HCT116 (cell line): Measurements from ENCODE around the gene CBX3. TPM values are rescaled to one million over a fixed set of nuclear protein-coding genes. Genes with fewer than 3 reads are reported as not detected.

Experiments
- ATAC-seq: fragments of 200-7000 bp; cut with Tn5 transposase; 2 replicates; pipeline ENCODE4 v1.9.1; 2020; ENCODE audit warnings: mild to moderate bottlenecking, moderate library complexity
- BruUV-seq: library from RNA; stranded (reverse); fragments of 400-500 nt; replicated peaks from 2 replicates; lab custom pipeline; 2021; lab: Mats Ljungman, UMichigan
- CTCF ChIA-PET: fragments of 300-600 bp; sonication (Branson Sonifier 250); formaldehyde crosslinking; loops from one replicate; lab custom pipeline; 2021; ENCODE audit warnings: antibody characterized with exemption; lab: Charles Lee
- POLR2A ChIA-PET: fragments of 300-600, 350-600 bp; sonication (Branson Sonifier 250); formaldehyde crosslinking; loops from one replicate; lab custom pipeline; 2021; ENCODE audit warnings: antibody characterized with exemption; lab: Charles Lee
- RAD21 ChIA-PET, 2 experiments: fragments of 300-600 bp; sonication (Branson Sonifier 250); formaldehyde crosslinking; loops; one replicate each; lab custom pipeline; 2023; ENCODE audit warnings: low total read pairs in 2 of 2; ENCODE audit not compliant: uncharacterized antibody in 2 of 2, unreplicated experiment in 2 of 2, low non-redundant PET in 1 of 2; lab: Charles Lee
- DNase-seq: peaks from one replicate; pipeline ENCODE4 v3.0.0-alpha.2; 2010; ENCODE audit warnings: low read depth, low spot score
- H2AFZ ChIP-seq: fragments of 200-600 bp; shearing (Covaris generic), sonication (generic); 2 replicates; pipeline ENCODE4 v1.6.1; 2017; ENCODE audit warnings: low read depth, mixed run types, mixed read lengths, antibody characterized with exemption, low read length; ENCODE audit not compliant: poor library complexity, severe bottlenecking
- H3K27ac ChIP-seq: 2 replicates; pipeline ENCODE4 v1.5.1; 2012; ENCODE audit warnings: low read depth, low read length
- H3K27me3 ChIP-seq: fragments of 200-600 bp; sonication (generic); 2 replicates; pipeline ENCODE4 v1.6.1; 2016; ENCODE audit warnings: mixed run types, low read length, mixed read lengths; ENCODE audit not compliant: insufficient read depth
- H3K36me3 ChIP-seq, 2 experiments: fragments of 200-500 bp in 1 of 2; fragments of 200-600 bp in 1 of 2; sonication (Bioruptor generic) in 1 of 2; sonication (generic) in 1 of 2; 2 replicates each; pipeline versions ENCODE4 v1.5.1 to v1.6.1; 2014 to 2016; ENCODE audit warnings: low read length in 2 of 2, inconsistent platforms in 1 of 2, mixed read lengths in 1 of 2, mixed run types in 1 of 2; ENCODE audit not compliant: insufficient read depth in 2 of 2, control insufficient read depth in 1 of 2
- H3K4me1 ChIP-seq, 2 experiments: fragments of 200-600 bp in 1 of 2; sonication (generic) in 1 of 2; 2 replicates each; pipeline versions ENCODE4 v1.5.1 to v1.6.1; 2012 to 2017; ENCODE audit warnings: low read length in 2 of 2, inconsistent platforms in 1 of 2, mild to moderate bottlenecking in 1 of 2, mixed read lengths in 1 of 2, mixed run types in 1 of 2, moderate library complexity in 1 of 2; ENCODE audit not compliant: insufficient read depth in 2 of 2, control insufficient read depth in 1 of 2
- H3K4me2 ChIP-seq: fragments of 200-600 bp; sonication (generic); 2 replicates; pipeline ENCODE4 v1.6.1; 2017; ENCODE audit warnings: mixed run types, low read length, mixed read lengths
- H3K4me3 ChIP-seq, 2 experiments: fragments of 200-600 bp in 1 of 2; sonication (generic) in 1 of 2; replicated peaks in 1 of 2; 2 replicates each; pipeline ENCODE4 v1.5.1; 2011 to 2016; ENCODE audit warnings: low read length in 2 of 2, control low read depth in 1 of 2, low read depth in 1 of 2, mild to moderate bottlenecking in 1 of 2, mixed read lengths in 1 of 2, mixed run types in 1 of 2
- H3K79me2 ChIP-seq: fragments of 200-600 bp; sonication (generic); 2 replicates; pipeline ENCODE4 v1.6.1; 2017; ENCODE audit warnings: mild to moderate bottlenecking, mixed run types, low read length, moderate library complexity, mixed read lengths; ENCODE audit not compliant: insufficient read depth
- H3K9ac ChIP-seq: fragments of 200-600 bp; sonication (generic); 2 replicates; pipeline ENCODE4 v1.6.1; 2016; ENCODE audit warnings: low read length, mixed read lengths
- H3K9me2 ChIP-seq: fragments of 200-600 bp; sonication (generic), shearing (Covaris generic); 2 replicates; pipeline ENCODE4 v1.6.1; 2017; ENCODE audit warnings: mixed run types, mild to moderate bottlenecking, moderate library complexity; ENCODE audit not compliant: insufficient read depth
- H3K9me3 ChIP-seq, 2 experiments: fragments of 200-500 bp in 1 of 2; fragments of 200-600 bp in 1 of 2; sonication (Bioruptor generic) in 1 of 2; sonication (generic) in 1 of 2; 2 replicates each; pipeline ENCODE4 v1.6.1; 2014 to 2017; ENCODE audit warnings: low read length in 2 of 2, mixed read lengths in 2 of 2, inconsistent platforms in 1 of 2, low read depth in 1 of 2, mild to moderate bottlenecking in 1 of 2, mixed run types in 1 of 2, moderate library complexity in 1 of 2; ENCODE audit not compliant: control insufficient read depth in 1 of 2, insufficient read depth in 1 of 2
- H4K20me1 ChIP-seq: fragments of 200-600 bp; sonication (generic), shearing (Covaris generic); 2 replicates; pipeline ENCODE4 v1.6.1; 2017; ENCODE audit warnings: mixed run types, mild to moderate bottlenecking, moderate library complexity; ENCODE audit not compliant: insufficient read depth
- CBX3 ChIP-seq: IDR thresholded peaks from 2 replicates; pipeline ENCODE4 v1.6.1; 2012; ENCODE audit warnings: low read depth
- EGR1 ChIP-seq: IDR thresholded peaks from 2 replicates; pipeline ENCODE4 v1.6.1; 2012; ENCODE audit warnings: low read depth
- FOSL1 ChIP-seq: IDR thresholded peaks from 2 replicates; pipeline ENCODE4 v1.6.1; 2012; ENCODE audit warnings: low read depth
- POLR2AphosphoS5 ChIP-seq: IDR thresholded peaks from 2 replicates; pipeline ENCODE4 v1.6.1; 2011; ENCODE audit warnings: mild to moderate bottlenecking, low read depth, low read length, moderate library complexity
- SIN3A ChIP-seq: IDR thresholded peaks from 2 replicates; pipeline ENCODE4 v1.6.1; 2012; ENCODE audit warnings: low read depth
- SP1 ChIP-seq: IDR thresholded peaks from 2 replicates; pipeline ENCODE4 v1.6.1; 2012; ENCODE audit warnings: low read depth
- SRF ChIP-seq: IDR thresholded peaks from 2 replicates; pipeline ENCODE4 v1.6.1; 2012; ENCODE audit warnings: low read depth
- TCF7L2 ChIP-seq: IDR thresholded peaks from 2 replicates; pipeline ENCODE4 v1.7.0; 2011; ENCODE audit warnings: borderline replicate concordance, inconsistent platforms; ENCODE audit not compliant: insufficient read depth, insufficient read length; ENCODE audit errors: extremely low read depth
- YY1 ChIP-seq: IDR thresholded peaks from 2 replicates; pipeline ENCODE4 v1.6.1; 2011; ENCODE audit warnings: low read length, low read depth, moderate library complexity, mild to moderate bottlenecking; ENCODE audit not compliant: insufficient replicate concordance; ENCODE audit errors: extremely low read depth
- ZFX ChIP-seq: fragments of 450-650 bp; IDR thresholded peaks from 2 replicates; pipeline ENCODE4 v1.6.1; 2017
- ZNF274 ChIP-seq: fragments of 200-500 bp; sonication (Bioruptor generic); IDR thresholded peaks from 2 replicates; pipeline ENCODE4 v1.6.1; 2014; ENCODE audit warnings: mild to moderate bottlenecking, low read depth, low read length, inconsistent platforms
- intact Hi-C: fragments of 100-400 bp; cut with micrococcal nuclease; formaldehyde crosslinking; loops from 2 replicates; pipeline ENCODE4 v1.10.0; 2022
- total RNA-seq: library from RNA; stranded (reverse); gene quantifications from one replicate; pipeline ENCODE4 v1.2.1, GENCODE V29; 2021; ENCODE audit not compliant: unreplicated experiment
- TF ChIP-seq, protein P1 (sequence below), 3 experiments: fragments of 200-600 bp in 1 of 3; sonication (generic) in 1 of 3; IDR thresholded peaks in 2 of 3; conservative IDR thresholded peaks in 1 of 3; 2 replicates each; pipeline ENCODE4 v1.5.1; 2012 to 2017; ENCODE audit warnings: low read depth in 2 of 3, low read length in 2 of 3, antibody characterized with exemption in 1 of 3, borderline replicate concordance in 1 of 3, control low read depth in 1 of 3, mild to moderate bottlenecking in 1 of 3, mixed read lengths in 1 of 3, mixed run types in 1 of 3, moderate library complexity in 1 of 3; ENCODE audit not compliant: insufficient read depth in 1 of 3
- TF ChIP-seq, protein P2 (sequence below): IDR thresholded peaks from 2 replicates; pipeline ENCODE4 v1.6.1; 2012
- TF ChIP-seq, protein P3 (sequence below): IDR thresholded peaks from 2 replicates; pipeline ENCODE4 v1.6.1; 2012; ENCODE audit warnings: low read depth

The CBX3 gene
- total RNA-seq, 1 experiment from 2014 or later: 274 TPM

DNA sequence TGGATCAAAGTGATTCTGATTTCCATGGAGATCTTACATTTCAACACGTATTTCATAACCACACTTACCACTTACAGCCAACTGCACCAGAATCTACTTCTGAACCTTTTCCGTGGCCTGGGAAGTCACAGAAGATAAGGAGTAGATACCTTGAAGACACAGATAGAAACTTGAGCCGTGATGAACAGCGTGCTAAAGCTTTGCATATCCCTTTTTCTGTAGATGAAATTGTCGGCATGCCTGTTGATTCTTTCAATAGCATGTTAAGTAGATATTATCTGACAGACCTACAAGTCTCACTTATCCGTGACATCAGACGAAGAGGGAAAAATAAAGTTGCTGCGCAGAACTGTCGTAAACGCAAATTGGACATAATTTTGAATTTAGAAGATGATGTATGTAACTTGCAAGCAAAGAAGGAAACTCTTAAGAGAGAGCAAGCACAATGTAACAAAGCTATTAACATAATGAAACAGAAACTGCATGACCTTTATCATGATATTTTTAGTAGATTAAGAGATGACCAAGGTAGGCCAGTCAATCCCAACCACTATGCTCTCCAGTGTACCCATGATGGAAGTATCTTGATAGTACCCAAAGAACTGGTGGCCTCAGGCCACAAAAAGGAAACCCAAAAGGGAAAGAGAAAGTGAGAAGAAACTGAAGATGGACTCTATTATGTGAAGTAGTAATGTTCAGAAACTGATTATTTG, 16.3 kb upstream of the CBX3 start:
- RAD21 ChIA-PET: no interaction called here
- Histone ChIP-seq H3K27me3 (no peaks in the 10 kb centered on the region), H3K4me3 (no peak overlapping the region), H3K9me2 (no peaks in the 10 kb centered on the region), H3K4me2 (no peak overlapping the region), H3K9me3 (no peaks in the 10 kb centered on the region), H3K9ac (no peak overlapping the region), H3K79me2 (peaks cover 12% of the 10 kb centered on the region), H3K27ac (no peak overlapping the region), H2AFZ (no peak overlapping the region), H4K20me1 (peaks cover 44% of the 10 kb centered on the region; the same call in 1 of the 2 replicates), H3K36me3 (peaks cover 12 to 16% of the 10 kb centered on the region in 2 experiments), H3K4me1 (no peaks in the 10 kb centered on the region)
- CTCF ChIA-PET: no interaction called here
- DNase-seq (no peak), ATAC-seq (no peak)
- BruUV-seq: TSS peak; percentile 45
- POLR2A ChIA-PET: no interaction called here
- intact Hi-C loops: no loop called here
- TF ChIP-seq EGR1 (no peak), FOSL1 (no peak), SIN3A (no peak), ZFX (no peak), SRF (no peak), TCF7L2 (no peak), POLR2AphosphoS5 (no peak), ZNF274 (no peak)
- TF ChIP-seq, all 23 proteins: peak for 0

DNA sequence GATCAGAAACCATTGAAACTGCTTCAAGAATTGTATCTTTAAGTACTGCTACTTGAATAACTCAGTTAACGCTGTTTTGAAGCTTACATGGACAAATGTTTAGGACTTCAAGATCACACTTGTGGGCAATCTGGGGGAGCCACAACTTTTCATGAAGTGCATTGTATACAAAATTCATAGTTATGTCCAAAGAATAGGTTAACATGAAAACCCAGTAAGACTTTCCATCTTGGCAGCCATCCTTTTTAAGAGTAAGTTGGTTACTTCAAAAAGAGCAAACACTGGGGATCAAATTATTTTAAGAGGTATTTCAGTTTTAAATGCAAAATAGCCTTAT, 15.7 kb upstream of the CBX3 start:
- H3K79me2 ChIP-seq: peaks cover 18% of the 10 kb centered on the region
- ChIA-PET CTCF (no interaction called here), RAD21 (no interaction called here), POLR2A (no interaction called here)
- ATAC-seq: no peak
- H3K9me2 ChIP-seq: no peaks in the 10 kb centered on the region
- H3K36me3 ChIP-seq: peaks cover 17 to 21% of the 10 kb centered on the region in 2 experiments
- intact Hi-C loops: no loop called here
- no TSS peak for BruUV-seq
- peaks cover 49% of the 10 kb centered on the region; the same call in 1 of the 2 replicates for H4K20me1 ChIP-seq
- no peak for DNase-seq
- H2AFZ ChIP-seq: no peak overlapping the region
- H3K27me3 ChIP-seq: no peaks in the 10 kb centered on the region
- H3K4me1 ChIP-seq: no peaks in the 10 kb centered on the region
- H3K27ac ChIP-seq: no peak overlapping the region
- TF ChIP-seq TCF7L2: no peak
- TF ChIP-seq, protein P1, sequence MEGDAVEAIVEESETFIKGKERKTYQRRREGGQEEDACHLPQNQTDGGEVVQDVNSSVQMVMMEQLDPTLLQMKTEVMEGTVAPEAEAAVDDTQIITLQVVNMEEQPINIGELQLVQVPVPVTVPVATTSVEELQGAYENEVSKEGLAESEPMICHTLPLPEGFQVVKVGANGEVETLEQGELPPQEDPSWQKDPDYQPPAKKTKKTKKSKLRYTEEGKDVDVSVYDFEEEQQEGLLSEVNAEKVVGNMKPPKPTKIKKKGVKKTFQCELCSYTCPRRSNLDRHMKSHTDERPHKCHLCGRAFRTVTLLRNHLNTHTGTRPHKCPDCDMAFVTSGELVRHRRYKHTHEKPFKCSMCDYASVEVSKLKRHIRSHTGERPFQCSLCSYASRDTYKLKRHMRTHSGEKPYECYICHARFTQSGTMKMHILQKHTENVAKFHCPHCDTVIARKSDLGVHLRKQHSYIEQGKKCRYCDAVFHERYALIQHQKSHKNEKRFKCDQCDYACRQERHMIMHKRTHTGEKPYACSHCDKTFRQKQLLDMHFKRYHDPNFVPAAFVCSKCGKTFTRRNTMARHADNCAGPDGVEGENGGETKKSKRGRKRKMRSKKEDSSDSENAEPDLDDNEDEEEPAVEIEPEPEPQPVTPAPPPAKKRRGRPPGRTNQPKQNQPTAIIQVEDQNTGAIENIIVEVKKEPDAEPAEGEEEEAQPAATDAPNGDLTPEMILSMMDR (IDR thresholded peaks at IDR 0.05 in 2 of 3, conservative IDR thresholded peaks at IDR 0.05 in 1 of 3; ENCODE audit: borderline replicate concordance in 1 of 3, insufficient read depth in 1 of 3, low read depth in 2 of 3, low read length in 2 of 3): no peak
- TF ChIP-seq ZNF274: no peak
- no peak for TF ChIP-seq SP1
- TF ChIP-seq CBX3: no peak
- TF ChIP-seq FOSL1: no peak
- TF ChIP-seq, protein P2, sequence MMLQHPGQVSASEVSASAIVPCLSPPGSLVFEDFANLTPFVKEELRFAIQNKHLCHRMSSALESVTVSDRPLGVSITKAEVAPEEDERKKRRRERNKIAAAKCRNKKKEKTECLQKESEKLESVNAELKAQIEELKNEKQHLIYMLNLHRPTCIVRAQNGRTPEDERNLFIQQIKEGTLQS: no peak
- no peak for TF ChIP-seq YY1
- TF ChIP-seq ZFX: no peak
- TF ChIP-seq, protein P3, sequence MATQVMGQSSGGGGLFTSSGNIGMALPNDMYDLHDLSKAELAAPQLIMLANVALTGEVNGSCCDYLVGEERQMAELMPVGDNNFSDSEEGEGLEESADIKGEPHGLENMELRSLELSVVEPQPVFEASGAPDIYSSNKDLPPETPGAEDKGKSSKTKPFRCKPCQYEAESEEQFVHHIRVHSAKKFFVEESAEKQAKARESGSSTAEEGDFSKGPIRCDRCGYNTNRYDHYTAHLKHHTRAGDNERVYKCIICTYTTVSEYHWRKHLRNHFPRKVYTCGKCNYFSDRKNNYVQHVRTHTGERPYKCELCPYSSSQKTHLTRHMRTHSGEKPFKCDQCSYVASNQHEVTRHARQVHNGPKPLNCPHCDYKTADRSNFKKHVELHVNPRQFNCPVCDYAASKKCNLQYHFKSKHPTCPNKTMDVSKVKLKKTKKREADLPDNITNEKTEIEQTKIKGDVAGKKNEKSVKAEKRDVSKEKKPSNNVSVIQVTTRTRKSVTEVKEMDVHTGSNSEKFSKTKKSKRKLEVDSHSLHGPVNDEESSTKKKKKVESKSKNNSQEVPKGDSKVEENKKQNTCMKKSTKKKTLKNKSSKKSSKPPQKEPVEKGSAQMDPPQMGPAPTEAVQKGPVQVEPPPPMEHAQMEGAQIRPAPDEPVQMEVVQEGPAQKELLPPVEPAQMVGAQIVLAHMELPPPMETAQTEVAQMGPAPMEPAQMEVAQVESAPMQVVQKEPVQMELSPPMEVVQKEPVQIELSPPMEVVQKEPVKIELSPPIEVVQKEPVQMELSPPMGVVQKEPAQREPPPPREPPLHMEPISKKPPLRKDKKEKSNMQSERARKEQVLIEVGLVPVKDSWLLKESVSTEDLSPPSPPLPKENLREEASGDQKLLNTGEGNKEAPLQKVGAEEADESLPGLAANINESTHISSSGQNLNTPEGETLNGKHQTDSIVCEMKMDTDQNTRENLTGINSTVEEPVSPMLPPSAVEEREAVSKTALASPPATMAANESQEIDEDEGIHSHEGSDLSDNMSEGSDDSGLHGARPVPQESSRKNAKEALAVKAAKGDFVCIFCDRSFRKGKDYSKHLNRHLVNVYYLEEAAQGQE: no peak
- TF ChIP-seq EGR1: no peak
- H3K9ac ChIP-seq: no peak overlapping the region
- H3K4me3 ChIP-seq: no peak overlapping the region
- H3K4me2 ChIP-seq: no peak overlapping the region
- H3K9me3 ChIP-seq: no peaks in the 10 kb centered on the region
